PC-9 (cell line): ENCODE data around the gene HIRA. TPM values are rescaled to one million over a fixed set of nuclear protein-coding genes. Genes with fewer than 3 reads are reported as not detected.

Experiments
- BruUV-seq: library from RNA; stranded (reverse); fragments of 400-500 nt; replicated peaks from 2 replicates; lab custom pipeline; 2021; lab: Mats Ljungman, UMichigan
- CTCF ChIA-PET: fragments of 300-600 bp; sonication (Branson Sonifier 250); formaldehyde crosslinking; loops from one replicate; lab custom pipeline; 2022; ENCODE audit warnings: antibody characterized with exemption; lab: Charles Lee
- POLR2A ChIA-PET: fragments of 300-600 bp; sonication (Branson Sonifier 250); formaldehyde crosslinking; loops from one replicate; lab custom pipeline; 2022; ENCODE audit warnings: antibody characterized with exemption; ENCODE audit not compliant: unreplicated experiment; lab: Charles Lee
- DNase-seq, 2 experiments: peaks; one replicate each; pipeline versions ENCODE4 v3.0.0 to v3.0.0-alpha.2; 2015 to 2022; ENCODE audit warnings: mixed read lengths in 1 of 2
- H2AFZ ChIP-seq: fragments of 200-600 bp; sonication (generic); 2 replicates; pipeline ENCODE4 v1.8.1; 2017; ENCODE audit warnings: antibody characterized with exemption
- H3F3A ChIP-seq: fragments of 200-600 bp; sonication (generic); 2 replicates; pipeline ENCODE4 v1.8.1; 2017; ENCODE audit warnings: antibody characterized with exemption, mild to moderate bottlenecking, low read depth; ENCODE audit not compliant: insufficient read depth
- H3K27ac ChIP-seq: fragments of 200-600 bp; sonication (generic); 2 replicates; pipeline ENCODE4 v1.6.1; 2016; ENCODE audit warnings: mixed run types
- H3K27me3 ChIP-seq: fragments of 200-600 bp; sonication (generic); 2 replicates; pipeline ENCODE4 v1.6.1; 2016; ENCODE audit warnings: low read depth, mixed run types; ENCODE audit not compliant: insufficient read depth
- H3K36me3 ChIP-seq: fragments of 200-600 bp; sonication (generic); 2 replicates; pipeline ENCODE4 v1.6.1; 2016; ENCODE audit warnings: low read depth, mixed run types
- H3K4me1 ChIP-seq: fragments of 200-600 bp; sonication (generic); replicated peaks from 2 replicates; pipeline ENCODE4 v1.6.1; 2016; ENCODE audit warnings: mixed run types; ENCODE audit not compliant: insufficient read depth
- H3K4me2 ChIP-seq: fragments of 200-600 bp; sonication (generic); 2 replicates; pipeline ENCODE4 v1.6.1; 2017; ENCODE audit warnings: mixed run types
- H3K4me3 ChIP-seq: fragments of 200-600 bp; sonication (generic); 2 replicates; pipeline ENCODE4 v1.6.1; 2016; ENCODE audit warnings: mixed run types
- H3K79me2 ChIP-seq: fragments of 200-600 bp; sonication (generic); 2 replicates; pipeline ENCODE4 v1.6.1; 2017; ENCODE audit warnings: low read depth, mixed run types
- H3K9me2 ChIP-seq: fragments of 200-600 bp; sonication (generic); 2 replicates; pipeline ENCODE4 v1.8.1; 2017; ENCODE audit warnings: mild to moderate bottlenecking; ENCODE audit not compliant: insufficient read depth
- H3K9me3 ChIP-seq: fragments of 200-600 bp; sonication (generic); 2 replicates; pipeline ENCODE4 v1.8.1; 2016; ENCODE audit warnings: low read depth; ENCODE audit not compliant: insufficient read depth
- H4K20me1 ChIP-seq: fragments of 200-600 bp; sonication (generic); 2 replicates; pipeline ENCODE4 v1.8.1; 2017; ENCODE audit not compliant: insufficient read depth
- EZH2 ChIP-seq: fragments of 200-600 bp; sonication (generic); IDR thresholded peaks from 2 replicates; pipeline ENCODE4 v1.8.0; 2017; ENCODE audit warnings: antibody characterized with exemption, low read depth
- intact Hi-C: fragments of 100-400 bp; cut with micrococcal nuclease; formaldehyde crosslinking; loops from one replicate; pipeline ENCODE4 v1.10.0; 2022; ENCODE audit not compliant: unreplicated experiment
- total RNA-seq: library from RNA; stranded (reverse); gene quantifications from 2 replicates; pipeline ENCODE4 v1.2.3, GENCODE V29; 2021
- TF ChIP-seq, protein P1 (sequence below): fragments of 200-600 bp; sonication (generic); conservative IDR thresholded peaks from 2 replicates; pipeline ENCODE4 v1.6.1; 2017; ENCODE audit warnings: mixed run types, antibody characterized with exemption, mild to moderate bottlenecking, moderate library complexity

Gene HIRA
- total RNA-seq, 1 experiment from 2014 or later = 19.2 TPM

DNA sequence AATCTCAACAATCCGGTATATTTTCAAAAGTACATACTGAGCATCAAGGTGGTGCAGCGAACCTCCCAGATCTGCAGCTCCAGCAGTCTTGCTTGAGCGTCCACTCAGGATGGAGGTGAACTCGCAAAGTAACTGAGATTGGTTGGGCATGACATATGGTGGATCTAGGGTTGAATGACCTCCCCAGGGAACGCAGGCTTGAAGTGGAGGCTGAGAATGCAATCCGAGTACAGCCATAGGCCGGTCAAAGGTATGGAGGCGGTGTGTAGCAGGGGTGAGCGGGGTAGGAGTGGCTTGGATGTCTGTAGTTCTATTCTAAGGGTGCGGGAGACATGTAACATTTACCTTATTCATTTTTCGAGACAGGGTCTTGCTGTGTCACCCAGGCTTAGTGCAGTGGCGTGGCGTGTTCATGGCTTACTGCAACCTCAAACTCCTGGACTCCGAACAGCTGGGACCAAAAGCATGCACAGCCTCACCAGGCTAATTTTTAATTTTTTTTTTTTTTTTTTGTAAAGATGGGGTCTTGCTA lies 16.6 kb upstream of the HIRA start:
- intact Hi-C loops = no loop called here
- Histone ChIP-seq H3K4me2 (peak overlapping the region; percentile 87), H3K4me1 (peaks cover 5% of the 10 kb centered on the region), H3K9me3 (no peaks in the 10 kb centered on the region), H3K27me3 (no peaks in the 10 kb centered on the region), H3K27ac (0 out of 2 replicates have a peak overlapping the region, but pooled peaks have one; percentile 32), H2AFZ (peak overlapping the region; percentile 85), H4K20me1 (no peaks in the 10 kb centered on the region), H3F3A (no peaks in the 10 kb centered on the region; the same call in 1 of the 2 replicates), H3K4me3 (peak overlapping the region; percentile 87), H3K9me2 (no peaks in the 10 kb centered on the region), H3K36me3 (no peaks in the 10 kb centered on the region), H3K79me2 (peaks cover 20% of the 10 kb centered on the region)
- POLR2A ChIA-PET = no interaction called here
- peak in 1 of 2 experiments; percentile 10 for DNase-seq
- TF ChIP-seq, protein P1, sequence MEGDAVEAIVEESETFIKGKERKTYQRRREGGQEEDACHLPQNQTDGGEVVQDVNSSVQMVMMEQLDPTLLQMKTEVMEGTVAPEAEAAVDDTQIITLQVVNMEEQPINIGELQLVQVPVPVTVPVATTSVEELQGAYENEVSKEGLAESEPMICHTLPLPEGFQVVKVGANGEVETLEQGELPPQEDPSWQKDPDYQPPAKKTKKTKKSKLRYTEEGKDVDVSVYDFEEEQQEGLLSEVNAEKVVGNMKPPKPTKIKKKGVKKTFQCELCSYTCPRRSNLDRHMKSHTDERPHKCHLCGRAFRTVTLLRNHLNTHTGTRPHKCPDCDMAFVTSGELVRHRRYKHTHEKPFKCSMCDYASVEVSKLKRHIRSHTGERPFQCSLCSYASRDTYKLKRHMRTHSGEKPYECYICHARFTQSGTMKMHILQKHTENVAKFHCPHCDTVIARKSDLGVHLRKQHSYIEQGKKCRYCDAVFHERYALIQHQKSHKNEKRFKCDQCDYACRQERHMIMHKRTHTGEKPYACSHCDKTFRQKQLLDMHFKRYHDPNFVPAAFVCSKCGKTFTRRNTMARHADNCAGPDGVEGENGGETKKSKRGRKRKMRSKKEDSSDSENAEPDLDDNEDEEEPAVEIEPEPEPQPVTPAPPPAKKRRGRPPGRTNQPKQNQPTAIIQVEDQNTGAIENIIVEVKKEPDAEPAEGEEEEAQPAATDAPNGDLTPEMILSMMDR = no peak
- no peak for TF ChIP-seq EZH2
- CTCF ChIA-PET = no interaction called here
- no TSS peak for BruUV-seq

DNA sequence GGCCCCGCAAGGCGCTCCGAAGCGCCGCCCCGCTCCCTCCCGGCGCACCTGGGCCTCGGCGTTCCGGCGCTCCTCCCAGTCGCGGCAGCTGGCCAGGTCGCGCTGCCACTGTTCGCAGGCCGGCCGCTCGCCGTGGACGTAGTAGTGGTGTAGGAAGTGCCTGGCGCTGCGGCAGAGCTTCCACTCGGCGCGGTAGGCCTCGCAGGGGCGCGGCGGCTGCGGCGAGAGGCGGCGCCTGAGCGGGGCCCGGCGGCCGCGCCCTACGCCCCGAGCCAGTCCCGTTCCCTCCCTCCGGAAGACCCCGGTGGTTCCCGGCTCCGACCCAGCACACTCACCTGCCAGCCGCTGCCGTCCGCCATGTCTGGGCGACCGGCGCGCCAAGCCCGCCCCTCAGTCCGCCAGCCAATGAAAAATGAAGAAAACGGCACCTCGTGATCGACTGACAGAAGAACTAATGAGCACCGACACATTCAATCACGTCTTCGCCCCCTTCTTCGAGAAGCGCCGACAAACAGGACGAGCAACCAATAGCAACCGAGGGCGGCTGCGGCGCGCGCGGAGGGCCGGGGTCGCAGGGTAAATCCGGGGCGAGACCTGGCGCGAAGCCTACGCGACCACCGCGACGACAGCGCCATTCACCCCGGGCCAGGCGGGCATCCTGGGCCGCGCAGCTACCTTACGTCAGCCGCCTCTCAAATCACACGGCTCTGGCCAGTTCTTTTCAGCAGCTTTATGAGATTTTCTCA lies 16.0 kb upstream of the HIRA start, which contains the start of gene C22orf39:
Gene C22orf39, minus strand, starts transcription at position 382 of the 746 bp plus-strand sequence. Its CDS starts 23 bp downstream, at position 359.
- ChIA-PET POLR2A (interaction anchor here (0.5 to 0.7 kb wide), 4 partner anchors 32 to 267 kb away, joined by 3 read pairs; partner anchors contain the start of genes CDC45 and CLTCL1), CTCF (no interaction called here)
- peak within 1 kb of the TSS; percentile 87 for H3K4me2 ChIP-seq

More for the DNA sequence above, 16.0 kb upstream of the HIRA start, which contains the start of gene C22orf39:
- BruUV-seq = no TSS peak
- Histone ChIP-seq H3K79me2 (peaks cover 20% of the 10 kb centered on the region), H3K4me1 (peaks cover 5% of the 10 kb centered on the region), H3K4me3 (peak within 1 kb of the TSS; percentile 87), H3K9me3 (no peaks in the 10 kb centered on the region), H3K36me3 (no peaks in the 10 kb centered on the region), H3K27me3 (no peaks in the 10 kb centered on the region), H4K20me1 (no peaks in the 10 kb centered on the region), H3K27ac (peak within 1 kb of the TSS; percentile 32; the same call in 1 of the 2 replicates), H2AFZ (peak within 1 kb of the TSS; percentile 85), H3K9me2 (no peaks in the 10 kb centered on the region), H3F3A (no peaks in the 10 kb centered on the region; the same call in 1 of the 2 replicates)
- intact Hi-C loops = no loop called here
- peak; percentile 75 to 81 for DNase-seq
- TF ChIP-seq, protein P1 = no peak
- TF ChIP-seq EZH2 = no peak
